NCI-H1694 (cell line): ENCODE results near the gene AMIGO1.
A peak's percentile ranks its signal among the peaks of the same experiment; 100 is the strongest.

Experiments used
- DNase-seq: peaks from one replicate; lab custom pipeline; 2025; lab: John Stamatoyannopoulos, UW

The AMIGO1 gene

GRCh38 chr1:109509176-109510134 is at the start of gene AMIGO1:
AMIGO1 (minus strand) TSS chr1:109509727; CDS start chr1:109508912, 815 bp downstream.
- DNase-seq = no peak

GRCh38 chr1:109557520-109557919 is 48.0 kb upstream of the AMIGO1 start:
- no peak for DNase-seq

- no peak for DNase-seq
Measured at GRCh38 chr1:109556563-109556962, 47.0 kb upstream of the AMIGO1 start.

GRCh38 chr1:109548321-109549267 is 39.1 kb upstream of the AMIGO1 start, which contains the start of gene GNAI3:
GNAI3 (plus strand) TSS chr1:109548615; CDS start chr1:109548721, 106 bp downstream.
- peak; percentile 95 for DNase-seq

GRCh38 chr1:109547463-109548320 is 38.2 kb upstream of the AMIGO1 start:
- no peak for DNase-seq

- DNase-seq = peak; percentile 95
Measured at GRCh38 chr1:109546311-109547109, 37.0 kb upstream of the AMIGO1 start.

GRCh38 chr1:109543988-109544735 is 34.6 kb upstream of the AMIGO1 start:
- DNase-seq = no peak

GRCh38 chr1:109543283-109543987 is 33.9 kb upstream of the AMIGO1 start:
- no peak for DNase-seq

- DNase-seq = no peak
Measured at GRCh38 chr1:109542657-109543056, 33.1 kb upstream of the AMIGO1 start.

- no peak for DNase-seq
Measured at GRCh38 chr1:109541102-109541501, 31.6 kb upstream of the AMIGO1 start.

- no peak for DNase-seq
Measured at GRCh38 chr1:109539676-109540075, 30.1 kb upstream of the AMIGO1 start, which contains the start of gene GPR61. GPR61 (plus strand) TSS chr1:109539872; CDS start chr1:109543023, 3,151 bp downstream.

GRCh38 chr1:109538827-109539555 is 29.5 kb upstream of the AMIGO1 start:
- no peak for DNase-seq

- DNase-seq = no peak
Measured at GRCh38 chr1:109537450-109538178, 28.1 kb upstream of the AMIGO1 start.

GRCh38 chr1:109535971-109536491 is 26.5 kb upstream of the AMIGO1 start:
- peak; percentile 79 for DNase-seq

- no peak for DNase-seq
Measured at GRCh38 chr1:109535481-109535880, 26.0 kb upstream of the AMIGO1 start.

- DNase-seq = no peak
Measured at GRCh38 chr1:109534307-109534858, 24.9 kb upstream of the AMIGO1 start.
